ENCODE data around the gene LMBRD2.
A peak's percentile ranks its signal among the peaks of the same experiment; 100 is the strongest.

Gene LMBRD2

GRCh38 chr5:36180556-36181350 lies 29.1 kb upstream of the LMBRD2 start:
- no peak overlapping the region for H3K4me3 ChIP-seq (ENCODE audit: low read depth, low read length)
- no peak for TF ChIP-seq CTCF (IDR thresholded peaks at IDR 0.05; ENCODE audit: borderline replicate concordance, insufficient read depth, low read depth, low read length)

- H3K4me3 ChIP-seq (ENCODE audit: low read depth, low read length), result no peak overlapping the region
- TF ChIP-seq CTCF (IDR thresholded peaks at IDR 0.05; ENCODE audit: borderline replicate concordance, insufficient read depth, low read depth, low read length), result no peak
These were observed 28.3 kb upstream of the LMBRD2 start for GRCh38 chr5:36179950-36180349.

- TF ChIP-seq CTCF (IDR thresholded peaks at IDR 0.05; ENCODE audit: borderline replicate concordance, insufficient read depth, low read depth, low read length), result no peak
- H3K4me3 ChIP-seq (ENCODE audit: low read depth, low read length), result no peak overlapping the region
These were observed 26.8 kb upstream of the LMBRD2 start for GRCh38 chr5:36178524-36178890.

- TF ChIP-seq CTCF (IDR thresholded peaks at IDR 0.05; ENCODE audit: borderline replicate concordance, insufficient read depth, low read depth, low read length), result peak; percentile 37; the same call in 1 of the 2 replicates
- H3K4me3 ChIP-seq (ENCODE audit: low read depth, low read length), result no peak overlapping the region
These were observed 26.2 kb upstream of the LMBRD2 start for GRCh38 chr5:36177715-36178523.

- H3K4me3 ChIP-seq (ENCODE audit: low read depth, low read length), result no peak overlapping the region
These were observed 25.5 kb upstream of the LMBRD2 start for GRCh38 chr5:36177154-36177553.

GRCh38 chr5:36175043-36175442 lies 23.4 kb upstream of the LMBRD2 start:
- no peak for TF ChIP-seq CTCF (IDR thresholded peaks at IDR 0.05; ENCODE audit: borderline replicate concordance, insufficient read depth, low read depth, low read length)
- H3K4me3 ChIP-seq (ENCODE audit: low read depth, low read length), result no peak overlapping the region

More at GRCh38 chr5:36177154-36177553, 25.5 kb upstream of the LMBRD2 start:
- TF ChIP-seq CTCF (IDR thresholded peaks at IDR 0.05; ENCODE audit: borderline replicate concordance, insufficient read depth, low read depth, low read length), result no peak

Data from GM12875 (cell line).